Posterior vena cava (tissue), 2 donors: Measurements from ENCODE around the gene ELF4. TPM values are rescaled to one million over a fixed set of nuclear protein-coding genes. Genes with fewer than 3 reads are reported as not detected.
"Not testable (repeated sequence)": the region's sequence is repeated elsewhere in the genome, so short reads cannot be mapped to it uniquely, and the experiment has no call there.

Experiments used
- DNase-seq: peaks from one replicate; pipeline ENCODE4 v3.0.0-alpha.2; 2020; ENCODE audit warnings: low spot score
- intact Hi-C, 2 donors: fragments of 100-400 bp; cut with DNase I; formaldehyde crosslinking; loops; one replicate each; pipeline versions ENCODE4 v1.14.1 to v1.14.2; 2022 to 2023
- total RNA-seq, 2 donors: library from RNA; stranded (reverse); fragmentation: NEBNext Ultra II Directional; extraction: Animal tissue kit (Norgen Biotek cat#: 25700); gene quantifications; one replicate each; pipeline ENCODE4 v1.2.1, GENCODE V29; 2021
- donor health status: DM: yes; HTN: yes; CAD: no.
- donor health status: DM: yes; HTN: yes; CAD: no.

The ELF4 gene
- total RNA-seq, 2 donors from 2014 or later = 13.6 to 13.8 TPM

- DNase-seq = no peak
- intact Hi-C loops = no loop called here
Measured at GRCh38 chrX:130117166-130117565, 6.9 kb upstream of the ELF4 start.

GRCh38 chrX:130115119-130115885 lies 5.0 kb upstream of the ELF4 start:
- intact Hi-C loops = not testable (repeated sequence)
- DNase-seq = peak; percentile 16

GRCh38 chrX:130114141-130114588 lies 3.9 kb upstream of the ELF4 start:
- intact Hi-C loops = no loop called here
- DNase-seq = peak; percentile 74

GRCh38 chrX:130111220-130112154 lies 1.2 kb upstream of the ELF4 start:
- intact Hi-C loops = no loop called here

GRCh38 chrX:130109429-130110378 lies 593 bp downstream of the ELF4 start:
- DNase-seq = peak; percentile 84
- intact Hi-C loops = no loop called here

More at GRCh38 chrX:130111220-130112154, 1.2 kb upstream of the ELF4 start:
- no peak for DNase-seq

DNA sequence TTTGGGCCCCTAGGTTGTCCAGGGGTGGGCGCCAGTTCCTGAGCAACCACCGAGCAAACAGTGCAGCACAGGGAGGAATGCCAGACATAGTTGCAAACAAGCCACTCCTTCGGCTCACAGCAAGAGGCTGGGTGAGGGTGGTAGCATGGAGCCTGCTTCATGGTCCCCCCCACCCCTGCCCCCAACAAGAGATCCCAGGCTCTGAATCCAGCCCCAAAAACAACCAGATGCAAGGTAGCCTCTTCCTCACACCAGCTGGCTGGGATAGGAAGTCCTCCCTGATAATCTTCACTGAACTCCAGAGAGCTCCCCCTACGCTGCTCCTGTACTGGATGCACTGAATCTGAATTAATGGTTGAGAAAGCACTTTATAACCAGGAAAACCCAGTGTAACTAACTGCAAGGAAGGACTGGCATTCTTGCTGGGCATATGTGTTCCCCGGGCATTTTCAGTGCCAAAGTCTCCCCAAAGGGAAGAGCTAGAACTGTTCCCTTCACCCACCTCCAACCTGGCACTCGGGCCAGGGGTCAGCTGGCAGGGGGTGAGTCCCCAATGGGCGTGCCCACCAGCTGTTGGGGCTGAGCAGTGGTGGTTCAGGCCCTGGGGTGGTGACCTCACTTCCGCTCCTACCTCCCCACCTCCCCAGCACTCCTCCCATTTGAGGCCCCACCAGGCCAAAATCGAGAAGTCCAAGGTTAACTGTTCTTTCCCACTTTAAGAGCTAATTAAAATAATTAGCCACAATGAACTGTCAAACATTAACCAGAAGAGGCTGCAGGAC lies 1.5 kb downstream of the ELF4 start:
- intact Hi-C loops = no loop called here
- no peak for DNase-seq

DNA sequence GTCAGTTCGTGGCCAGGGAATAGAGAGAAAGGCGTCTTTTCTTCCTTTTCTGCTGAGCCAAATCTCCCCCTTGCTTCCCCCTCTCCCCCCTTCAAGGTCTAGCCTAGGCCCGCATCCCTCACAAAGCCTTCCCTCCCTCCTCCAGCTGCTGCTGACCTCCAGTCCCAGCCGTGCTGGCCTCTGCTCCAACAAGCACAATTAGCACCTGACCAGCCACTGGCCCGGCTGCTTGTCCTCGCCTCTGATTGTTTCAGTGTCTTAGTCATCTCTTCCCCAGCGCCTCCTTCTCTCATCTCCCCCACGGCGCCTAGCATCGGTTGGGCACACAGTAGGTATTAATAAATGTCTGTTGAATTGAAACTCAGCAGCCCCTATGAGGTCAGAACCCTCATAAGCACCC lies 4.2 kb downstream of the ELF4 start:
- no peak for DNase-seq

DNA sequence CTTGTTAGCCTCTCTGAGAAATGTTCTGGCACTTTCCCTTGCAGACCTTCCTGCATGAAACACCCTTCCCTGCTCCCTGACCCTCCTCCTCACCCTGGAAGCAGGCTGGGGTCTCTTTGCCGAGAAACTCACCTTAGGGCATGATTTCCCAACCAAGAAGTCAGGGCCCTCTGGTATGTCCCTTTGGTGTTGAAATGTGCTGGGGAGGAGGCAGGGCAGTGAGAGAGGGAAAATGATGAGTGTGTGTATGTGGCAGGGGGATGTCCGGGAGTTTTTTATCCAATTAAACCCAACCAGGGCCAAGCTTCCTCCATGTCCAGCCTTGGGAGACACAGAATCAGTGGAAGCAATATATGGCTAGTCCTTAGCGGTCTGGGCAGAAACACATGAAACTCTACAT lies 5.1 kb downstream of the ELF4 start:
- intact Hi-C loops = no loop called here
- no peak for DNase-seq

More for the DNA sequence above, 4.2 kb downstream of the ELF4 start:
- intact Hi-C loops = no loop called here

GRCh38 chrX:130103605-130104004 lies 6.7 kb downstream of the ELF4 start:
- intact Hi-C loops = no loop called here
- DNase-seq = no peak

DNA sequence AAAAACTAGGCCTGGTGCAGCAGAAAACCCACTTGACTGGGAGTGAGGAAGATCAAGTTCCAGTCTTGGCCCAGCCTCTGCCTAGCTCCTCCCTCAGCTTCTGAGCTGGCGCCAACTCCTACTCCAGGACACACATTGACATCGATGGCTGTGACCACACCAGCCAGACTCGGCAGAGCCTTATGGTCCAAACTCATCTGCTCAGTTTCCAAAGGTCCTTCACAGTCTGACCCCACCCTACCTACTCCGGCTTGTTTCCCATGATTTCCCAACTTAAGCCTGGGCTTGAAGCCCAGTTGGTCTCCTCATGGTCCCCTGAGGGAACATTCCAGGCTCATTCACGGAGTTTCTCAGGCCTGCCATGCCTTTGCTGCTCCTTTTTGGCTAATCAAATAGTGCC lies 10.1 kb downstream of the ELF4 start:
- intact Hi-C loops = loop anchor here in 1 of 2 donors (2.0 kb wide), 1 partner anchor 71 kb away; no protein-coding TSS in a partner anchor
- DNase-seq = peak; percentile 91

DNA sequence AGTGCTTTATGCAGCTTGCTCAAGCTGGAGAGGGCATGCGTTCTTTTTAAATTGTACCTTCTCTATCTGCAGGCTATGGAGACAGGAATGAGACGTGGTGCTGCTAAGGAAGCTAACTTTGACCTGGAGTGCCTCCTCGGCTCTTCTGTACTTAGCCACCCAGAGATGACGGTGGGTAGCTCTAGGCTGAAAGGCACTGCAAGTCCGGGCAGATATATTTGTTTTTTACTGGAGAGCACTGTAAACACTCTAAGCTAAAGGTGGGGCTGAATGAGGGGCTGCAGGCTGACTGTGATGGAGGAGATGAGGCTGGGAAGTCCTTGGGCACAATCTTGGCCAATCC lies 12.1 kb downstream of the ELF4 start:
- DNase-seq = no peak
- intact Hi-C loops = no loop called here

DNA sequence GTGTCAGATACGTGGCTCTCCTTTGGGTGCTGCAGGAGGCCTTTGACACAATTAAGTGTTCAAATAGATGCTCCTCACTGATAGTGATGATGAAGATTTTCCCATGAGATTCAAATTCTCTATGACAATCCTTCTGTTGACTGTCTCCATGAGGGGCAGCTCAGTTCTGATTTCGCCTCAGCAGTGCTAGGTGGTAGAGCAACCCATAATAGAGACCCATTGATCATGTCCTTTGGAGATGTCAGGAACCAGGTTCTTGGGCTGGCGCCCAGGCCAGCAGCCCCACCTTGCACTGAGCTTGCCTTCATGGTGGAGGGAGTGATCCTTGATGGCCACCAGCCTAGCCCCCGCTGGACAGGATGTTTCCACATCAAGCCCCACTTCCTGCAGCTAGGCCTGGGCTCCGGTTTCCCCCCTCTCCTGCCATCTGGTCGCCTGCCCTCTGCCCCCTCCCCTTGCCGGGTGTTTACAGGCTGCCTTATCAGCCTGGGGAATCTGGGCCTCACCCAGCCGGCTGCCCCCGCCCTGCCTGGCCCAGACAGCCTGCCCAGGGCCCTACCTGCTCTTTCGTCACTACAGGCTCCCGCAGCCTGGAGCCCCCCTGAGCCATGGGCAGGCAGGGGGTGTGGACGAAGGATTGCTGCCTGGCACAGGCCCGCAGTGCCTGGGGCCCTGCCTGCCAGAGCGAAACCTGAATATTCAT lies 12.6 kb downstream of the ELF4 start:
- intact Hi-C loops = no loop called here
- DNase-seq = no peak

- intact Hi-C loops = no loop called here
- no peak for DNase-seq
Measured at GRCh38 chrX:130095249-130096030, 14.9 kb downstream of the ELF4 start.

- no peak for DNase-seq
- intact Hi-C loops = no loop called here
Measured at GRCh38 chrX:130094696-130095095, 15.6 kb downstream of the ELF4 start.

DNA sequence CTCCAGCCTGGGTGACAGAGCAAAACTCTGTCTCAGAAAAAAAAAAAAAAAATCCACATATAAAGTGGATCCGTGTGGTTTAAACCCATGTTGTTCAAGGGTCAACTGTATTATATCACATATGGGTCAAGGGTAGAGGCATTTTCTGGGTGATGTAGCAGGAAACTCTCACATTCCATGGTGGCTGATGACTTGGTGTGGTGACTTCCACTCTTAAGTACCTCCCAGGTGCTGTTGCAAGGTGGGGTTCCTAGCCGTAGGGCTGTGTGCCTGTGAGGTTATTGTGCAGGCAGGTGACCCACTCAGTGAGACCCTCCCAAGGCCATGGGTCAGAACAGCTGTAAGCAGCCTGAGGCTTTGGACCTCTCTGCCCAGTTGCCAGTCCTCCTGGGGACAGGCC lies 17.0 kb downstream of the ELF4 start:
- DNase-seq = no peak
- intact Hi-C loops = no loop called here

- DNase-seq = no peak
- intact Hi-C loops = no loop called here
Measured at GRCh38 chrX:130091980-130092522, 18.2 kb downstream of the ELF4 start.

GRCh38 chrX:130090364-130090763 lies 19.9 kb downstream of the ELF4 start:
- intact Hi-C loops = no loop called here
- DNase-seq = no peak
